H9 (cell line): ENCODE data around the gene TPD52L1. TPM values are rescaled to one million over a fixed set of nuclear protein-coding genes. Genes with fewer than 3 reads are reported as not detected.

Experiments used
- DNase-seq: peaks from one replicate; pipeline ENCODE4 v3.0.0-alpha.2; 2017
- H2AFZ ChIP-seq: one replicate; pipeline ENCODE4 v1.6.1; 2013; ENCODE audit warnings: mild to moderate bottlenecking, low read length, control low read depth, moderate library complexity
- H2AK5ac ChIP-seq: 2 replicates; pipeline ENCODE4 v1.6.1; 2013; ENCODE audit warnings: low read length, control low read depth, mixed read lengths; ENCODE audit not compliant: insufficient read length
- H2BK120ac ChIP-seq: one replicate; pipeline ENCODE4 v1.6.1; 2013; ENCODE audit warnings: low read depth, mild to moderate bottlenecking, low read length, control low read depth, inconsistent platforms; ENCODE audit not compliant: poor library complexity, severe bottlenecking
- H2BK12ac ChIP-seq: 2 replicates; pipeline ENCODE4 v1.6.1; 2013; ENCODE audit warnings: low read length, control low read depth, mixed read lengths, low read depth; ENCODE audit not compliant: insufficient read length
- H2BK15ac ChIP-seq: 2 replicates; pipeline ENCODE4 v1.6.1; 2013; ENCODE audit warnings: low read depth, low read length, control low read depth
- H2BK20ac ChIP-seq: one replicate; pipeline ENCODE4 v1.6.1; 2013; ENCODE audit warnings: low read depth, mild to moderate bottlenecking, low read length, control low read depth, inconsistent platforms; ENCODE audit not compliant: poor library complexity, severe bottlenecking
- H2BK5ac ChIP-seq: 2 replicates; pipeline ENCODE4 v1.6.1; 2013; ENCODE audit warnings: low read length, control low read depth, mixed read lengths; ENCODE audit not compliant: insufficient read length
- H3K14ac ChIP-seq: 2 replicates; pipeline ENCODE4 v1.6.1; 2013; ENCODE audit warnings: low read length, control low read depth; ENCODE audit not compliant: insufficient read depth
- H3K18ac ChIP-seq: 2 replicates; pipeline ENCODE4 v1.6.1; 2013; ENCODE audit warnings: low read depth, mild to moderate bottlenecking, mixed read lengths, low read length, control low read depth; ENCODE audit not compliant: insufficient read length
- H3K23ac ChIP-seq: 2 replicates; pipeline ENCODE4 v1.6.1; 2013; ENCODE audit warnings: low read length, control low read depth, mixed read lengths, low read depth; ENCODE audit not compliant: insufficient read length
- H3K23me2 ChIP-seq: 2 replicates; pipeline ENCODE4 v1.6.1; 2013; ENCODE audit warnings: low read depth, mild to moderate bottlenecking, mixed read lengths, low read length, control low read depth; ENCODE audit not compliant: insufficient read length, poor library complexity, severe bottlenecking
- H3K27ac ChIP-seq: 2 replicates; pipeline ENCODE4 v1.5.1; 2013; ENCODE audit warnings: low read length, control low read depth, mixed read lengths, low read depth; ENCODE audit not compliant: insufficient read length
- H3K27me3 ChIP-seq: 2 replicates; pipeline ENCODE4 v1.6.1; 2013; ENCODE audit warnings: low read length, control low read depth, inconsistent platforms; ENCODE audit not compliant: insufficient read depth
- H3K4ac ChIP-seq: 2 replicates; pipeline ENCODE4 v1.6.1; 2013; ENCODE audit warnings: low read depth, mild to moderate bottlenecking, control low read depth, inconsistent platforms, low read length, moderate library complexity
- H3K4me1 ChIP-seq: 2 replicates; pipeline ENCODE4 v1.6.1; 2013; ENCODE audit warnings: low read length, control low read depth, inconsistent platforms; ENCODE audit not compliant: insufficient read depth
- H3K4me2 ChIP-seq: 2 replicates; pipeline ENCODE4 v1.6.1; 2013; ENCODE audit warnings: low read length, control low read depth, mixed read lengths; ENCODE audit not compliant: insufficient read length, insufficient read depth
- H3K56ac ChIP-seq: 2 replicates; pipeline ENCODE4 v1.6.1; 2013; ENCODE audit warnings: low read depth, mild to moderate bottlenecking, mixed read lengths, low read length, control low read depth; ENCODE audit not compliant: insufficient read length
- H3K79me1 ChIP-seq: 2 replicates; pipeline ENCODE4 v1.6.1; 2013; ENCODE audit warnings: low read depth, mild to moderate bottlenecking, moderate library complexity, low read length, control low read depth, inconsistent platforms; ENCODE audit not compliant: insufficient read depth, poor library complexity, severe bottlenecking
- H3K79me2 ChIP-seq: 2 replicates; pipeline ENCODE4 v1.6.1; 2013; ENCODE audit warnings: low read length, control low read depth, inconsistent platforms; ENCODE audit not compliant: insufficient read depth
- H3K9ac ChIP-seq: 2 replicates; pipeline ENCODE4 v1.6.1; 2013; ENCODE audit warnings: low read length, control low read depth, mixed read lengths; ENCODE audit not compliant: insufficient read length; ENCODE audit errors: extremely low read depth
- H3K9me3 ChIP-seq: one replicate; pipeline ENCODE4 v1.6.1; 2013; ENCODE audit warnings: low read depth, low read length, inconsistent platforms; ENCODE audit not compliant: control insufficient read depth
- H3T11ph ChIP-seq: one replicate; pipeline ENCODE4 v1.6.1; 2013; ENCODE audit warnings: mild to moderate bottlenecking, low read length, control low read depth, inconsistent platforms
- H4K20me1 ChIP-seq: one replicate; pipeline ENCODE4 v1.6.1; 2013; ENCODE audit not compliant: control insufficient read depth, insufficient read length, insufficient read depth
- H4K5ac ChIP-seq: 2 replicates; pipeline ENCODE4 v1.6.1; 2013; ENCODE audit warnings: low read depth, mild to moderate bottlenecking, mixed read lengths, low read length, control low read depth; ENCODE audit not compliant: insufficient read length
- H4K8ac ChIP-seq: replicated peaks from 2 replicates; pipeline ENCODE4 v1.6.1; 2013; ENCODE audit warnings: low read length, control low read depth, mixed read lengths, low read depth; ENCODE audit not compliant: insufficient read length
- H4K91ac ChIP-seq: 2 replicates; pipeline ENCODE4 v1.6.1; 2013; ENCODE audit warnings: low read depth, mild to moderate bottlenecking, moderate library complexity, mixed read lengths, low read length, control low read depth; ENCODE audit not compliant: insufficient read length
- H3K27ac Mint-ChIP-seq, 3 experiments: 2 replicates in 2 of 3; 3 replicates in 1 of 3; pipeline ENCODE4 v1.8.0; 2020 to 2021; ENCODE audit warnings: mixed read lengths in 3 of 3, mild to moderate bottlenecking in 1 of 3, moderate library complexity in 1 of 3
- H3K27me3 Mint-ChIP-seq: 2 replicates; pipeline ENCODE4 v1.8.0; 2021; ENCODE audit warnings: low read depth, mild to moderate bottlenecking, moderate library complexity, mixed read lengths
- H3K36me3 Mint-ChIP-seq, 3 experiments: 2 replicates in 2 of 3; 3 replicates in 1 of 3; pipeline ENCODE4 v1.8.0; 2020 to 2021; ENCODE audit warnings: low read depth in 3 of 3, mixed read lengths in 3 of 3; ENCODE audit not compliant: insufficient read depth in 1 of 3
- H3K4me1 Mint-ChIP-seq, 2 experiments: 2 replicates each; pipeline ENCODE4 v1.8.0; 2020; ENCODE audit warnings: mixed read lengths in 2 of 2
- H3K4me3 Mint-ChIP-seq, 2 experiments: 2 replicates in 1 of 2; 3 replicates in 1 of 2; pipeline ENCODE4 v1.8.0; 2020 to 2021; ENCODE audit warnings: mild to moderate bottlenecking in 2 of 2, mixed read lengths in 2 of 2, moderate library complexity in 1 of 2
- H3K9me3 Mint-ChIP-seq, 2 experiments: 2 replicates in 1 of 2; 3 replicates in 1 of 2; pipeline ENCODE4 v1.8.0; 2020; ENCODE audit warnings: mild to moderate bottlenecking in 2 of 2, mixed read lengths in 2 of 2, moderate library complexity in 1 of 2
- WGBS: extraction: QIAGEN DNeasy Blood & Tissue Kit; methylation state at CpG from one replicate; pipeline ENCODE4 v1.1.7; 2013; ENCODE audit warnings: missing lambda C conversion rate, low lambda C conversion rate, mixed read lengths; ENCODE audit not compliant: insufficient read length; ENCODE audit errors: extremely low coverage; 5-methylcytosine and 5-hydroxymethylcytosine counted together
- total RNA-seq: library from RNA; stranded (reverse); gene quantifications from 2 replicates; pipeline ENCODE4 v1.2.1, GENCODE V29; 2021
- TF ChIP-seq, protein P1 (sequence below): fragments of 200-600 bp; sonication (generic); conservative IDR thresholded peaks from 3 replicates; pipeline ENCODE4 v1.8.0; 2021; ENCODE audit warnings: antibody characterized with exemption, mild to moderate bottlenecking

Gene TPD52L1
- total RNA-seq, 1 experiment from 2014 or later, result 6.6 TPM

DNA sequence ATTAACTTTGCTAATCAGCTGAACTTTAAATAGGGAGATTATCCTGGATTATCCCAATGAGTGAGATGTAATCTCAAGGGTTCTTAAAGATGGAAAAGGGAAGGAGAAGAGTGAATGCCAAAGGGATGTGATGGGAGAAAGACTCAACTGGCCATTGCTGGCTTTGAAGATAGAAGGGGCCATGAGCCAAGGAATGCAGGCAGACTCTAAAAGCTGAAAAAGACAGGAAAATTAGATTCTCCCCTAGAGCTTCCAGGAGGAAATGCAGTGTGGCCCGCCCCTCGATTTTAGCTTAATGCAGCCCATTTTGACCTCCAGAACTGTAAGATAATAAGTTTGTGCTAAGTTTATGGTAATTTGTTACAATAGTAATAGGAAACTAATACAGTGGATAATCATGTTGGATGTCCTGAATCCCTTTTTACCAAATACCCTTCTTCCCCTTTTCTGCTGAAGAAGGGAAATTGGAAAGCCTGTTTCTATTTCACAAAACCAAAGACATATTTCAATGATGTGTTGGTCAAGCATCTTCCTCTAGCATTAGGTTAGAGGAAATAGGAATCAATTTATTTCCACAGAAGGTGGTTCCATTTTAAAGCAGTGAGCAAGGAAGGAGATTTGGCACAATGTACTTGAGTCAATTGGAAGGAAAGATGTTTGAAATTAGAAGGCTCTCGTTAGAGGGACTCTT lies 151.5 kb downstream of the TPD52L1 start:
- Histone ChIP-seq H4K8ac (no peak overlapping the region), H3K18ac (no peak overlapping the region), H3K79me1 (no peaks in the 10 kb centered on the region), H3T11ph (no peak overlapping the region), H4K5ac (no peak overlapping the region), H3K9ac (no peak overlapping the region), H4K20me1 (no peaks in the 10 kb centered on the region), H2BK12ac (no peak overlapping the region), H3K56ac (no peak overlapping the region), H2BK120ac (no peak overlapping the region), H4K91ac (no peak overlapping the region), H3K27me3 (no peaks in the 10 kb centered on the region), H3K9me3 (no peaks in the 10 kb centered on the region), H3K27ac (no peak overlapping the region), H3K23ac (no peak overlapping the region), H3K4me1 (0 out of 2 replicates have a peak, but pooled peaks cover 2% of the 10 kb centered on the region), H2BK20ac (no peak overlapping the region), H3K23me2 (peaks cover 11% of the 10 kb centered on the region), H3K79me2 (no peaks in the 10 kb centered on the region), H2AK5ac (no peak overlapping the region), H3K4me2 (no peak overlapping the region), H3K14ac (no peak overlapping the region), H2AFZ (no peak overlapping the region), H3K4ac (no peak overlapping the region), H2BK15ac (no peak overlapping the region), H2BK5ac (no peak overlapping the region)
- Mint-ChIP-seq H3K27ac (no peak overlapping the region), H3K4me3 (no peak overlapping the region), H3K9me3 (peaks cover 0 to 4% of the 10 kb centered on the region in 2 experiments; a peak in 2 of 5 replicates), H3K4me1 (peaks cover 9 to 10% of the 10 kb centered on the region in 2 experiments), H3K36me3 (peaks cover 3 to 10% (median 4%) of the 10 kb centered on the region in 3 experiments; a peak in 5 of 7 replicates), H3K27me3 (peaks cover 21% of the 10 kb centered on the region)
- no CpG with 5 or more reads among the region's 3 CpGs for WGBS
- DNase-seq, result no peak
- TF ChIP-seq, protein P1, sequence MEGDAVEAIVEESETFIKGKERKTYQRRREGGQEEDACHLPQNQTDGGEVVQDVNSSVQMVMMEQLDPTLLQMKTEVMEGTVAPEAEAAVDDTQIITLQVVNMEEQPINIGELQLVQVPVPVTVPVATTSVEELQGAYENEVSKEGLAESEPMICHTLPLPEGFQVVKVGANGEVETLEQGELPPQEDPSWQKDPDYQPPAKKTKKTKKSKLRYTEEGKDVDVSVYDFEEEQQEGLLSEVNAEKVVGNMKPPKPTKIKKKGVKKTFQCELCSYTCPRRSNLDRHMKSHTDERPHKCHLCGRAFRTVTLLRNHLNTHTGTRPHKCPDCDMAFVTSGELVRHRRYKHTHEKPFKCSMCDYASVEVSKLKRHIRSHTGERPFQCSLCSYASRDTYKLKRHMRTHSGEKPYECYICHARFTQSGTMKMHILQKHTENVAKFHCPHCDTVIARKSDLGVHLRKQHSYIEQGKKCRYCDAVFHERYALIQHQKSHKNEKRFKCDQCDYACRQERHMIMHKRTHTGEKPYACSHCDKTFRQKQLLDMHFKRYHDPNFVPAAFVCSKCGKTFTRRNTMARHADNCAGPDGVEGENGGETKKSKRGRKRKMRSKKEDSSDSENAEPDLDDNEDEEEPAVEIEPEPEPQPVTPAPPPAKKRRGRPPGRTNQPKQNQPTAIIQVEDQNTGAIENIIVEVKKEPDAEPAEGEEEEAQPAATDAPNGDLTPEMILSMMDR, result 0 out of 3 replicates have a peak, but pooled peaks have one; percentile 13
